HCT116 (cell line): ENCODE results near the gene GPR142. TPM values are rescaled to one million over a fixed set of nuclear protein-coding genes. Genes with fewer than 3 reads are reported as not detected.

Experiments
- ATAC-seq: fragments of 200-7000 bp; cut with Tn5 transposase; 2 replicates; pipeline ENCODE4 v1.9.1; 2020; ENCODE audit warnings: mild to moderate bottlenecking, moderate library complexity
- BruUV-seq: library from RNA; stranded (reverse); fragments of 400-500 nt; replicated peaks from 2 replicates; lab custom pipeline; 2021; lab: Mats Ljungman, UMichigan
- CTCF ChIA-PET: fragments of 300-600 bp; sonication (Branson Sonifier 250); formaldehyde crosslinking; loops from one replicate; lab custom pipeline; 2021; ENCODE audit warnings: antibody characterized with exemption; lab: Charles Lee
- POLR2A ChIA-PET: fragments of 300-600, 350-600 bp; sonication (Branson Sonifier 250); formaldehyde crosslinking; loops from one replicate; lab custom pipeline; 2021; ENCODE audit warnings: antibody characterized with exemption; lab: Charles Lee
- RAD21 ChIA-PET, 2 experiments: fragments of 300-600 bp; sonication (Branson Sonifier 250); formaldehyde crosslinking; loops; one replicate each; lab custom pipeline; 2023; ENCODE audit warnings: low total read pairs in 2 of 2; ENCODE audit not compliant: uncharacterized antibody in 2 of 2, unreplicated experiment in 2 of 2, low non-redundant PET in 1 of 2; lab: Charles Lee
- DNase-seq: peaks from one replicate; pipeline ENCODE4 v3.0.0-alpha.2; 2010; ENCODE audit warnings: low read depth, low spot score
- H2AFZ ChIP-seq: fragments of 200-600 bp; shearing (Covaris generic), sonication (generic); 2 replicates; pipeline ENCODE4 v1.6.1; 2017; ENCODE audit warnings: low read depth, mixed run types, mixed read lengths, antibody characterized with exemption, low read length; ENCODE audit not compliant: poor library complexity, severe bottlenecking
- H3K27ac ChIP-seq: 2 replicates; pipeline ENCODE4 v1.5.1; 2012; ENCODE audit warnings: low read depth, low read length
- H3K27me3 ChIP-seq: fragments of 200-600 bp; sonication (generic); 2 replicates; pipeline ENCODE4 v1.6.1; 2016; ENCODE audit warnings: mixed run types, low read length, mixed read lengths; ENCODE audit not compliant: insufficient read depth
- H3K36me3 ChIP-seq, 2 experiments: fragments of 200-500 bp in 1 of 2; fragments of 200-600 bp in 1 of 2; sonication (Bioruptor generic) in 1 of 2; sonication (generic) in 1 of 2; 2 replicates each; pipeline versions ENCODE4 v1.5.1 to v1.6.1; 2014 to 2016; ENCODE audit warnings: low read length in 2 of 2, inconsistent platforms in 1 of 2, mixed read lengths in 1 of 2, mixed run types in 1 of 2; ENCODE audit not compliant: insufficient read depth in 2 of 2, control insufficient read depth in 1 of 2
- H3K4me1 ChIP-seq, 2 experiments: fragments of 200-600 bp in 1 of 2; sonication (generic) in 1 of 2; 2 replicates each; pipeline versions ENCODE4 v1.5.1 to v1.6.1; 2012 to 2017; ENCODE audit warnings: low read length in 2 of 2, inconsistent platforms in 1 of 2, mild to moderate bottlenecking in 1 of 2, mixed read lengths in 1 of 2, mixed run types in 1 of 2, moderate library complexity in 1 of 2; ENCODE audit not compliant: insufficient read depth in 2 of 2, control insufficient read depth in 1 of 2
- H3K4me2 ChIP-seq: fragments of 200-600 bp; sonication (generic); 2 replicates; pipeline ENCODE4 v1.6.1; 2017; ENCODE audit warnings: mixed run types, low read length, mixed read lengths
- H3K4me3 ChIP-seq, 2 experiments: fragments of 200-600 bp in 1 of 2; sonication (generic) in 1 of 2; replicated peaks in 1 of 2; 2 replicates each; pipeline ENCODE4 v1.5.1; 2011 to 2016; ENCODE audit warnings: low read length in 2 of 2, control low read depth in 1 of 2, low read depth in 1 of 2, mild to moderate bottlenecking in 1 of 2, mixed read lengths in 1 of 2, mixed run types in 1 of 2
- H3K79me2 ChIP-seq: fragments of 200-600 bp; sonication (generic); 2 replicates; pipeline ENCODE4 v1.6.1; 2017; ENCODE audit warnings: mild to moderate bottlenecking, mixed run types, low read length, moderate library complexity, mixed read lengths; ENCODE audit not compliant: insufficient read depth
- H3K9ac ChIP-seq: fragments of 200-600 bp; sonication (generic); 2 replicates; pipeline ENCODE4 v1.6.1; 2016; ENCODE audit warnings: low read length, mixed read lengths
- H3K9me2 ChIP-seq: fragments of 200-600 bp; sonication (generic), shearing (Covaris generic); 2 replicates; pipeline ENCODE4 v1.6.1; 2017; ENCODE audit warnings: mixed run types, mild to moderate bottlenecking, moderate library complexity; ENCODE audit not compliant: insufficient read depth
- H3K9me3 ChIP-seq, 2 experiments: fragments of 200-500 bp in 1 of 2; fragments of 200-600 bp in 1 of 2; sonication (Bioruptor generic) in 1 of 2; sonication (generic) in 1 of 2; 2 replicates each; pipeline ENCODE4 v1.6.1; 2014 to 2017; ENCODE audit warnings: low read length in 2 of 2, mixed read lengths in 2 of 2, inconsistent platforms in 1 of 2, low read depth in 1 of 2, mild to moderate bottlenecking in 1 of 2, mixed run types in 1 of 2, moderate library complexity in 1 of 2; ENCODE audit not compliant: control insufficient read depth in 1 of 2, insufficient read depth in 1 of 2
- H4K20me1 ChIP-seq: fragments of 200-600 bp; sonication (generic), shearing (Covaris generic); 2 replicates; pipeline ENCODE4 v1.6.1; 2017; ENCODE audit warnings: mixed run types, mild to moderate bottlenecking, moderate library complexity; ENCODE audit not compliant: insufficient read depth
- ATF3 ChIP-seq: IDR thresholded peaks from 2 replicates; pipeline ENCODE4 v1.6.1; 2012
- CBX3 ChIP-seq: IDR thresholded peaks from 2 replicates; pipeline ENCODE4 v1.6.1; 2012; ENCODE audit warnings: low read depth
- CEBPB ChIP-seq: IDR thresholded peaks from 2 replicates; pipeline ENCODE4 v1.6.1; 2012; ENCODE audit warnings: low read depth
- EZH2 ChIP-seq: fragments of 200-600 bp; sonication (generic); IDR thresholded peaks from 2 replicates; pipeline ENCODE4 v1.6.1; 2017; ENCODE audit warnings: antibody characterized with exemption, mixed run types
- EZH2phosphoT487 ChIP-seq: fragments of 200-600 bp; IDR thresholded peaks from 2 replicates; pipeline ENCODE4 v1.6.1; 2018; ENCODE audit warnings: antibody characterized with exemption, borderline replicate concordance
- FOSL1 ChIP-seq: IDR thresholded peaks from 2 replicates; pipeline ENCODE4 v1.6.1; 2012; ENCODE audit warnings: low read depth
- POLR2A ChIP-seq: IDR thresholded peaks from 2 replicates; pipeline ENCODE4 v1.7.0; 2011; ENCODE audit warnings: borderline replicate concordance; ENCODE audit not compliant: insufficient read depth, insufficient read length; ENCODE audit errors: extremely low read depth
- POLR2AphosphoS5 ChIP-seq: IDR thresholded peaks from 2 replicates; pipeline ENCODE4 v1.6.1; 2011; ENCODE audit warnings: mild to moderate bottlenecking, low read depth, low read length, moderate library complexity
- RAD21 ChIP-seq: IDR thresholded peaks from 2 replicates; pipeline ENCODE4 v1.6.1; 2012; ENCODE audit warnings: low read depth, mild to moderate bottlenecking
- REST ChIP-seq: IDR thresholded peaks from 2 replicates; pipeline ENCODE4 v1.6.1; 2012; ENCODE audit warnings: low read depth
- SIN3A ChIP-seq: IDR thresholded peaks from 2 replicates; pipeline ENCODE4 v1.6.1; 2012; ENCODE audit warnings: low read depth
- SP1 ChIP-seq: IDR thresholded peaks from 2 replicates; pipeline ENCODE4 v1.6.1; 2012; ENCODE audit warnings: low read depth
- TCF7L2 ChIP-seq: IDR thresholded peaks from 2 replicates; pipeline ENCODE4 v1.7.0; 2011; ENCODE audit warnings: borderline replicate concordance, inconsistent platforms; ENCODE audit not compliant: insufficient read depth, insufficient read length; ENCODE audit errors: extremely low read depth
- ZFX ChIP-seq: fragments of 450-650 bp; IDR thresholded peaks from 2 replicates; pipeline ENCODE4 v1.6.1; 2017
- intact Hi-C: fragments of 100-400 bp; cut with micrococcal nuclease; formaldehyde crosslinking; loops from 2 replicates; pipeline ENCODE4 v1.10.0; 2022
- total RNA-seq: library from RNA; stranded (reverse); gene quantifications from one replicate; pipeline ENCODE4 v1.2.1, GENCODE V29; 2021; ENCODE audit not compliant: unreplicated experiment
- TF ChIP-seq, protein P1 (sequence below): IDR thresholded peaks from 2 replicates; pipeline ENCODE4 v1.6.1; 2012

Gene GPR142
- total RNA-seq, 1 experiment from 2014 or later: not detected

- no peak overlapping the region for H3K27ac ChIP-seq
- H4K20me1 ChIP-seq: no peaks in the 10 kb centered on the region
- no peaks in the 10 kb centered on the region for H3K9me3 ChIP-seq
- BruUV-seq: no TSS peak
- H3K4me3 ChIP-seq: no peak overlapping the region
- no peak overlapping the region for H3K9ac ChIP-seq
- H2AFZ ChIP-seq: no peak overlapping the region
- ATAC-seq: peak; percentile 37; the same call in 1 of the 2 replicates
- intact Hi-C loops: loop anchor here (2.0 kb wide), 2 partner anchors 164 to 234 kb away; no protein-coding TSS in a partner anchor
- TF ChIP-seq SIN3A (no peak), CBX3 (no peak)
- H3K79me2 ChIP-seq: no peaks in the 10 kb centered on the region
- peaks cover 2 to 13% of the 10 kb centered on the region in 2 experiments; a peak in 2 of 4 replicates for H3K4me1 ChIP-seq
- H3K36me3 ChIP-seq: no peaks in the 10 kb centered on the region
- no peaks in the 10 kb centered on the region for H3K27me3 ChIP-seq
- POLR2A ChIA-PET: interaction anchor here (1.2 to 2.1 kb wide), 2 partner anchors 12 to 88 kb away, joined by 3 to 7 read pairs; no protein-coding TSS in a partner anchor
- H3K4me2 ChIP-seq: no peak overlapping the region
- CTCF ChIA-PET: interaction anchor here (1.7 to 4.8 kb wide), 12 partner anchors 8 to 235 kb away, joined by 5 to 91 read pairs (median 14); partner anchors contain the start of genes BTBD17 and CD300LB
- RAD21 ChIA-PET: interaction anchor here (0.9 to 2.1 kb wide), 3 partner anchors 10 to 87 kb away, joined by 3 to 13 read pairs (median 4); no protein-coding TSS in a partner anchor
- DNase-seq: no peak
- no peaks in the 10 kb centered on the region for H3K9me2 ChIP-seq
These were observed 1.9 kb downstream of the GPR142 start for GRCh38 chr17:74369221-74369620.

- Histone ChIP-seq H4K20me1 (no peaks in the 10 kb centered on the region), H3K9me2 (no peaks in the 10 kb centered on the region), H3K4me1 (peaks cover 2 to 13% of the 10 kb centered on the region in 2 experiments; a peak in 2 of 4 replicates), H3K36me3 (no peaks in the 10 kb centered on the region), H3K27me3 (peaks cover 4% of the 10 kb centered on the region; the same call in 1 of the 2 replicates), H3K4me2 (no peak overlapping the region), H3K4me3 (no peak overlapping the region), H3K9ac (no peak overlapping the region), H2AFZ (no peak overlapping the region), H3K9me3 (no peaks in the 10 kb centered on the region), H3K27ac (no peak overlapping the region), H3K79me2 (no peaks in the 10 kb centered on the region)
- ATAC-seq (no peak), DNase-seq (no peak)
- no TSS peak for BruUV-seq
- ChIA-PET CTCF (interaction anchor here (1.9 to 4.8 kb wide), 6 partner anchors 9 to 162 kb away, joined by 7 to 91 read pairs (median 38); partner anchors contain the start of genes BTBD17 and CD300LB), RAD21 (interaction anchor here (0.9 to 2.1 kb wide), 2 partner anchors 9 kb away, joined by 3 to 13 read pairs; no protein-coding TSS in a partner anchor), POLR2A (interaction anchor here (2.1 kb wide), 1 partner anchor 87 kb away, joined by 7 read pairs; no protein-coding TSS in a partner anchor)
- intact Hi-C loops: loop anchor here (2.0 kb wide), 2 partner anchors 163 to 233 kb away; no protein-coding TSS in a partner anchor
- no peak for TF ChIP-seq ATF3
- no peak for TF ChIP-seq EZH2phosphoT487
- no peak for TF ChIP-seq TCF7L2
- no peak for TF ChIP-seq FOSL1
- TF ChIP-seq EZH2: no peak
- TF ChIP-seq CBX3: no peak
- no peak for TF ChIP-seq ZFX
- TF ChIP-seq SP1: no peak
- no peak for TF ChIP-seq REST
- no peak for TF ChIP-seq CEBPB
- no peak for TF ChIP-seq POLR2AphosphoS5
- TF ChIP-seq SIN3A: no peak
- TF ChIP-seq, protein P1, sequence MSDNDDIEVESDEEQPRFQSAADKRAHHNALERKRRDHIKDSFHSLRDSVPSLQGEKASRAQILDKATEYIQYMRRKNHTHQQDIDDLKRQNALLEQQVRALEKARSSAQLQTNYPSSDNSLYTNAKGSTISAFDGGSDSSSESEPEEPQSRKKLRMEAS: no peak
- no peak for TF ChIP-seq POLR2A
- TF ChIP-seq RAD21: no peak
These were observed 2.6 kb downstream of the GPR142 start for GRCh38 chr17:74369665-74370490.
